Astrocyte (in vitro differentiated cells and primary cell): Measurements from ENCODE around the gene TOR1A. TPM values are rescaled to one million over a fixed set of nuclear protein-coding genes. Genes with fewer than 3 reads are reported as not detected.

Experiments used
- DNase-seq: peaks from one replicate; pipeline ENCODE4 v3.0.0-alpha.2; 2010; ENCODE audit warnings: low read depth
- FAIRE-seq: peaks from 2 replicates; lab custom pipeline; 2011; peaks lifted over from hg19 to GRCh38; lab: Jason Lieb, UNC
- H2AFZ ChIP-seq: 2 replicates; pipeline ENCODE4 v1.6.0; 2012; ENCODE audit warnings: low read depth, low read length, inconsistent platforms
- H3K27ac ChIP-seq: 2 replicates; pipeline ENCODE4 v1.5.1; 2011; ENCODE audit warnings: low read depth, low read length, inconsistent platforms
- H3K27me3 ChIP-seq: 2 replicates; pipeline ENCODE4 v1.6.0; 2011; ENCODE audit warnings: low read length, inconsistent platforms; ENCODE audit not compliant: insufficient read depth
- H3K36me3 ChIP-seq: 2 replicates; pipeline ENCODE4 v1.5.1; 2011; ENCODE audit warnings: low read length, inconsistent platforms; ENCODE audit not compliant: insufficient read depth
- H3K4me1 ChIP-seq: 2 replicates; pipeline ENCODE4 v1.5.1; 2011; ENCODE audit warnings: low read length, inconsistent platforms; ENCODE audit not compliant: insufficient read depth
- H3K4me2 ChIP-seq: 2 replicates; pipeline ENCODE4 v1.6.0; 2012; ENCODE audit warnings: low read length, inconsistent platforms
- H3K4me3 ChIP-seq: 2 replicates; pipeline ENCODE4 v1.5.1; 2011; ENCODE audit warnings: low read depth, mild to moderate bottlenecking, low read length, inconsistent platforms; ENCODE audit not compliant: insufficient read depth
- H3K79me2 ChIP-seq: 2 replicates; pipeline ENCODE4 v1.6.0; 2012; ENCODE audit warnings: mild to moderate bottlenecking, low read length, inconsistent platforms; ENCODE audit not compliant: insufficient read depth
- H3K9ac ChIP-seq: 2 replicates; pipeline ENCODE4 v1.6.0; 2012; ENCODE audit warnings: mild to moderate bottlenecking, low read length, inconsistent platforms
- H3K9me3 ChIP-seq: 2 replicates; pipeline ENCODE4 v1.5.1; 2012; ENCODE audit warnings: low read depth, mild to moderate bottlenecking, low read length, inconsistent platforms; ENCODE audit not compliant: insufficient read depth
- H4K20me1 ChIP-seq: 2 replicates; pipeline ENCODE4 v1.6.0; 2012; ENCODE audit warnings: low read length, inconsistent platforms; ENCODE audit not compliant: insufficient read depth
- H3K27ac Mint-ChIP-seq: one replicate; pipeline ENCODE4 v1.8.0; 2021; ENCODE audit warnings: mild to moderate bottlenecking, mixed read lengths; ENCODE audit not compliant: unreplicated experiment
- H3K27me3 Mint-ChIP-seq: one replicate; pipeline ENCODE4 v1.8.0; 2021; ENCODE audit warnings: low read depth, mixed read lengths; ENCODE audit not compliant: unreplicated experiment
- H3K36me3 Mint-ChIP-seq: one replicate; pipeline ENCODE4 v1.8.0; 2021; ENCODE audit warnings: low read depth, mixed read lengths; ENCODE audit not compliant: unreplicated experiment
- H3K4me1 Mint-ChIP-seq: one replicate; pipeline ENCODE4 v1.8.0; 2021; ENCODE audit warnings: low read depth, mixed read lengths; ENCODE audit not compliant: unreplicated experiment
- H3K4me3 Mint-ChIP-seq: one replicate; pipeline ENCODE4 v1.8.0; 2021; ENCODE audit warnings: mild to moderate bottlenecking, moderate library complexity, mixed read lengths; ENCODE audit not compliant: unreplicated experiment
- H3K9me3 Mint-ChIP-seq: one replicate; pipeline ENCODE4 v1.8.0; 2021; ENCODE audit warnings: mild to moderate bottlenecking, mixed read lengths; ENCODE audit not compliant: unreplicated experiment
- CTCF ChIP-seq: IDR thresholded peaks from 2 replicates; pipeline ENCODE4 v1.5.1; 2011; ENCODE audit warnings: low read depth, mild to moderate bottlenecking, inconsistent platforms, low read length, moderate library complexity; ENCODE audit not compliant: insufficient read depth
- EZH2 ChIP-seq: IDR thresholded peaks from 2 replicates; pipeline ENCODE4 v1.6.1; 2012; ENCODE audit warnings: mild to moderate bottlenecking, low read length, inconsistent platforms; ENCODE audit not compliant: insufficient read depth
- total RNA-seq: library from RNA; stranded (reverse); gene quantifications from 2 replicates; pipeline ENCODE4 v1.2.1, GENCODE V29; 2021

Gene TOR1A
- total RNA-seq, 1 donor from 2014 or later = 65.3 TPM

- no peaks in the 10 kb centered on the region for H3K9me3 ChIP-seq
- H4K20me1 ChIP-seq = no peaks in the 10 kb centered on the region
- Mint-ChIP-seq H3K27ac (no peak overlapping the region), H3K4me1 (peaks cover 1% of the 10 kb centered on the region), H3K9me3 (no peaks in the 10 kb centered on the region), H3K36me3 (peaks cover 24% of the 10 kb centered on the region), H3K4me3 (no peak overlapping the region), H3K27me3 (no peaks in the 10 kb centered on the region)
- H3K79me2 ChIP-seq = no peaks in the 10 kb centered on the region
- TF ChIP-seq EZH2 (no peak), CTCF (no peak)
- peaks cover 4% of the 10 kb centered on the region for H3K36me3 ChIP-seq
- H2AFZ ChIP-seq = no peak overlapping the region
- no peak overlapping the region for H3K27ac ChIP-seq
- DNase-seq = no peak
- no peak overlapping the region for H3K4me3 ChIP-seq
- no peaks in the 10 kb centered on the region for H3K27me3 ChIP-seq
- no peak for FAIRE-seq
- H3K4me1 ChIP-seq = peaks cover 5% of the 10 kb centered on the region
- H3K9ac ChIP-seq = no peak overlapping the region
- no peak overlapping the region for H3K4me2 ChIP-seq
Measured at GRCh38 chr9:129864991-129865647, 41.2 kb upstream of the TOR1A start.

GRCh38 chr9:129863059-129863690 lies 39.2 kb upstream of the TOR1A start:
- no peaks in the 10 kb centered on the region for H3K79me2 ChIP-seq
- no peak overlapping the region for H3K4me3 ChIP-seq
- no peak overlapping the region for H3K27ac ChIP-seq
- no peaks in the 10 kb centered on the region for H3K27me3 ChIP-seq
- H3K27ac Mint-ChIP-seq = no peak overlapping the region
- DNase-seq (peak; percentile 94), FAIRE-seq (no peak)
- H3K36me3 Mint-ChIP-seq = peaks cover 26% of the 10 kb centered on the region
- TF ChIP-seq EZH2 = no peak
- no peak for TF ChIP-seq CTCF
- peaks cover 1% of the 10 kb centered on the region for H3K4me1 Mint-ChIP-seq
- no peak overlapping the region for H3K4me3 Mint-ChIP-seq
- peaks cover 5% of the 10 kb centered on the region for H3K4me1 ChIP-seq
- H3K4me2 ChIP-seq = no peak overlapping the region
- H3K27me3 Mint-ChIP-seq = no peaks in the 10 kb centered on the region
- H3K9ac ChIP-seq = no peak overlapping the region
- H3K9me3 Mint-ChIP-seq = no peaks in the 10 kb centered on the region
- no peaks in the 10 kb centered on the region for H3K9me3 ChIP-seq
- no peaks in the 10 kb centered on the region for H4K20me1 ChIP-seq
- peaks cover 10% of the 10 kb centered on the region for H3K36me3 ChIP-seq
- no peak overlapping the region for H2AFZ ChIP-seq

GRCh38 chr9:129861447-129861827 lies 37.5 kb upstream of the TOR1A start:
- no peaks in the 10 kb centered on the region for H3K79me2 ChIP-seq
- peaks cover 5% of the 10 kb centered on the region for H3K4me1 ChIP-seq
- no peak overlapping the region for H2AFZ ChIP-seq
- no peaks in the 10 kb centered on the region for H3K9me3 ChIP-seq
- H3K9me3 Mint-ChIP-seq = no peaks in the 10 kb centered on the region
- H3K36me3 ChIP-seq = peaks cover 17% of the 10 kb centered on the region
- no peak for FAIRE-seq
- no peak overlapping the region for H3K4me3 Mint-ChIP-seq
- no peak overlapping the region for H3K27ac Mint-ChIP-seq
- peaks cover 2% of the 10 kb centered on the region for H4K20me1 ChIP-seq
- H3K27ac ChIP-seq = no peak overlapping the region
- H3K27me3 Mint-ChIP-seq = no peaks in the 10 kb centered on the region
- peaks cover 31% of the 10 kb centered on the region for H3K36me3 Mint-ChIP-seq
- TF ChIP-seq CTCF (no peak), EZH2 (no peak)
- H3K4me1 Mint-ChIP-seq = peaks cover 1% of the 10 kb centered on the region
- no peak overlapping the region for H3K4me3 ChIP-seq
- H3K9ac ChIP-seq = no peak overlapping the region
- H3K4me2 ChIP-seq = no peak overlapping the region
- no peaks in the 10 kb centered on the region for H3K27me3 ChIP-seq
- DNase-seq = no peak
